B cell (primary cell): ENCODE measurements around the gene RECK. TPM values are rescaled to one million over a fixed set of nuclear protein-coding genes. Genes with fewer than 3 reads are reported as not detected.

Experiments used
- ATAC-seq: fragments of 200-7000 bp; cut with Tn5 transposase; one replicate; pipeline ENCODE4 v1.10.0; 2021; ENCODE audit warnings: low read depth, mild to moderate bottlenecking, moderate number of reproducible peaks, moderate library complexity
- CTCF ChIA-PET: fragments of 350-600 bp; sonication (Branson Sonifier 250); formaldehyde crosslinking; loops from one replicate; lab custom pipeline; 2021; ENCODE audit warnings: antibody characterized with exemption, inconsistent platforms; lab: Charles Lee
- POLR2A ChIA-PET: fragments of 350-600 bp; sonication (Branson Sonifier 250); formaldehyde crosslinking; loops from one replicate; lab custom pipeline; 2021; ENCODE audit warnings: antibody characterized with exemption; lab: Charles Lee
- DNase-seq: peaks from one replicate; pipeline ENCODE4 v3.0.0; 2013
- H2AFZ ChIP-seq: 2 replicates; pipeline ENCODE4 v1.6.1; 2012; ENCODE audit warnings: mild to moderate bottlenecking, low read depth, low read length; ENCODE audit not compliant: insufficient read depth, poor library complexity, severe bottlenecking
- H3K27ac ChIP-seq, 2 donors: 1 replicate in 1 of 2; 2 replicates in 1 of 2; pipeline ENCODE4 v1.5.1; 2012 to 2013; ENCODE audit warnings: low read length in 2 of 2, mild to moderate bottlenecking in 2 of 2, moderate library complexity in 1 of 2
- H3K27me3 ChIP-seq, 4 experiments: fragments of 200-600 bp in 1 of 4; sonication (generic) in 1 of 4; replicated peaks in 1 of 4; 1 replicate in 2 of 4; 2 replicates in 2 of 4; pipeline versions ENCODE4 v1.6.1 to v1.7.0; 2013 to 2016; ENCODE audit warnings: low read length in 3 of 4, mild to moderate bottlenecking in 2 of 4, mixed read lengths in 1 of 4, moderate library complexity in 1 of 4; ENCODE audit not compliant: insufficient read depth in 4 of 4, control insufficient read depth in 3 of 4; ENCODE audit errors: control extremely low read depth in 1 of 4
- H3K36me3 ChIP-seq, 2 experiments: replicated peaks in 1 of 2; 1 replicate in 1 of 2; 2 replicates in 1 of 2; pipeline versions ENCODE4 v1.6.1 to v1.7.1; 2013; ENCODE audit warnings: low read length in 1 of 2; ENCODE audit not compliant: insufficient read depth in 2 of 2, control insufficient read depth in 1 of 2; ENCODE audit errors: control extremely low read depth in 1 of 2, extremely low read depth in 1 of 2
- H3K4me1 ChIP-seq, 2 donors: fragments of 200-600 bp in 1 of 2; sonication (generic) in 1 of 2; 1 replicate in 1 of 2; 2 replicates in 1 of 2; pipeline versions ENCODE4 v1.5.1 to v1.6.1; 2013 to 2017; ENCODE audit warnings: low read length in 2 of 2; ENCODE audit not compliant: control insufficient read depth in 2 of 2, insufficient read depth in 2 of 2
- H3K4me2 ChIP-seq: replicated peaks from 2 replicates; pipeline ENCODE3; 2012; ENCODE audit warnings: mild to moderate bottlenecking, low read depth, low read length; ENCODE audit not compliant: poor library complexity, severe bottlenecking
- H3K4me3 ChIP-seq, 5 experiments: fragments of 200-600 bp in 1 of 5; sonication (generic) in 1 of 5; 1 replicate in 3 of 5; 2 replicates in 2 of 5; pipeline versions ENCODE4 v1.5.1 to v1.7.0; 2011 to 2016; ENCODE audit warnings: low read length in 4 of 5, mild to moderate bottlenecking in 4 of 5, low read depth in 2 of 5, control low read depth in 1 of 5, moderate library complexity in 1 of 5; ENCODE audit not compliant: insufficient read depth in 1 of 5; ENCODE audit errors: control extremely low read depth in 1 of 5, extremely low read depth in 1 of 5
- H3K79me2 ChIP-seq: fragments of 200-600 bp; sonication (generic); one replicate; pipeline ENCODE4 v1.6.0; 2016; ENCODE audit warnings: low read length; ENCODE audit not compliant: control insufficient read depth, insufficient read depth
- H3K9ac ChIP-seq: fragments of 200-600 bp; sonication (generic); 2 replicates; pipeline ENCODE4 v1.6.1; 2017; ENCODE audit warnings: mild to moderate bottlenecking, low read length, moderate library complexity
- H3K9me3 ChIP-seq, 3 donors: one replicate each; pipeline versions ENCODE4 v1.6.1 to v1.7.1; 2013; ENCODE audit warnings: low read length in 2 of 3; ENCODE audit not compliant: control insufficient read depth in 2 of 3, insufficient read depth in 1 of 3; ENCODE audit errors: control extremely low read depth in 1 of 3
- H4K20me1 ChIP-seq: 2 replicates; pipeline ENCODE4 v1.6.0; 2012; ENCODE audit warnings: mild to moderate bottlenecking, low read length; ENCODE audit not compliant: insufficient read depth, control insufficient read depth, poor library complexity, severe bottlenecking
- H3K27ac Mint-ChIP-seq: one replicate; pipeline ENCODE4 v1.8.0; 2021; ENCODE audit warnings: mixed read lengths
- H3K27me3 Mint-ChIP-seq: one replicate; pipeline ENCODE4 v1.8.0; 2021; ENCODE audit warnings: mixed read lengths
- H3K4me1 Mint-ChIP-seq: one replicate; pipeline ENCODE4 v1.8.0; 2021; ENCODE audit warnings: mixed read lengths
- H3K4me3 Mint-ChIP-seq: one replicate; pipeline ENCODE4 v1.8.0; 2021; ENCODE audit warnings: mixed read lengths
- H3K9me3 Mint-ChIP-seq: one replicate; pipeline ENCODE4 v1.8.0; 2022; ENCODE audit warnings: mixed read lengths; ENCODE audit not compliant: insufficient read depth
- EZH2 ChIP-seq: IDR thresholded peaks from 2 replicates; pipeline ENCODE4 v1.6.1; 2012; ENCODE audit warnings: borderline replicate concordance, low read depth, mild to moderate bottlenecking, moderate library complexity, low read length; ENCODE audit not compliant: insufficient read depth, poor library complexity, severe bottlenecking
- WGBS: methylation state at CpG from one replicate; pipeline ENCODE4 v1.1.5; 2013; ENCODE audit warnings: missing lambda C conversion rate; ENCODE audit not compliant: insufficient coverage; 5-methylcytosine and 5-hydroxymethylcytosine counted together
- intact Hi-C: fragments of 100-400 bp; cut with micrococcal nuclease; formaldehyde crosslinking; loops from one replicate; pipeline ENCODE4 v1.10.0; 2022
- polyA plus RNA-seq: library from polyadenylated mRNA; depleted of rRNA; stranded (reverse); fragments of >200 nt; gene quantifications from 2 replicates; pipeline ENCODE4 v1.2.3, GENCODE V29; 2012
- total RNA-seq, 2 donors: library from RNA; stranded (reverse); fragments of 120-200 nt in 1 of 2; gene quantifications; 1 replicate in 1 of 2; 2 replicates in 1 of 2; pipeline versions ENCODE4 v1.2.3 to v1.2.4, GENCODE V29; 2013 to 2022
- TF ChIP-seq, protein P1 (sequence below): fragments of 200-600 bp; IDR thresholded peaks from one replicate; pipeline ENCODE4 v1.8.0; 2022; ENCODE audit warnings: antibody characterized with exemption, mild to moderate bottlenecking

Gene RECK
- total and polyA plus RNA-seq, 2 donors (not counting 1 experiment from before 2014, with no cell fraction given): 5.6 to 7.7 TPM

DNA sequence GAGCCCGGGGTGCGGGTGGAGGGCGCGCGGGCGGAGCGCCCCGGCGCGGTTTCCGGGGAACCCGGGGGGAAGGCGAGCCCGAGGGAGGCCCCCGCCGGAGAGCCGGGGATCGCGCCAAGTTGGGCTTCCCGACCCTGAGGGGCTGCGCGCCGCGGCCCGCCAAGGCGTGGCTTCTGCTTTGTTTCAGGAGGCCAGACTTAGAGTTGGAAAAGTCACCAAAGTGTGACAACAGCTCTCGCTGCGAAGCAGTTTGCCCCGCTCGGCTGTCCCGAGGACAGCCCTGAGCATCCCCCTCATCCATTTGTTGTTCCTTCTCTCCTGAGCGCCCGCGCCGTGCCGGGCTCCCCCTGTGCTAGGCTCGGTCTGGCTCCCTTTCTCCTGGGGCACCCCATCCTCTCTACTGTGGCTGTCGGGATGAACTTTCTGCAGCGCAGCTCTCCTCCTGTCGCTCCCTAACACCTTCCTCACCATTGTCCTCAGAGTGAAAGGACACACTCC lies 100.2 kb downstream of the RECK start:
- Mint-ChIP-seq H3K27ac (peak overlapping the region; percentile 93), H3K27me3 (no peaks in the 10 kb centered on the region), H3K9me3 (no peaks in the 10 kb centered on the region), H3K4me1 (peaks cover 54% of the 10 kb centered on the region), H3K4me3 (peak overlapping the region; percentile 96)
- Histone ChIP-seq H3K4me3 (peak overlapping the region; percentile 47 to 79 (median 68)), H3K9me3 (no peaks in the 10 kb centered on the region), H3K9ac (peak overlapping the region; percentile 79), H3K4me1 (peaks cover 43 to 45% of the 10 kb centered on the region in 2 donors), H3K27me3 (no peaks in the 10 kb centered on the region), H3K27ac (peak overlapping the region; percentile 11 to 75), H4K20me1 (peaks cover 19% of the 10 kb centered on the region), H3K79me2 (peaks cover 38% of the 10 kb centered on the region), H2AFZ (peak overlapping the region; percentile 82), H3K36me3 (peaks cover 0 to 20% of the 10 kb centered on the region in 2 experiments), H3K4me2 (peak overlapping the region; percentile 94)
- intact Hi-C loops: loop anchor here (1.0 to 5.0 kb wide), 5 partner anchors 15 to 120 kb away; partner anchors contain the start of genes CLTA and GNE
- CTCF ChIA-PET: interaction anchor here (0.6 to 4.3 kb wide), 6 partner anchors 14 to 53 kb away, joined by 3 to 50 read pairs (median 6); partner anchors contain the start of genes CCIN and CLTA
- under 1% methylated on average over 40 of the region's 40 CpGs for WGBS
- POLR2A ChIA-PET: interaction anchor here (0.9 to 2.0 kb wide), 5 partner anchors 8 to 54 kb away, joined by 3 to 7 read pairs (median 3); partner anchors contain the start of gene CLTA
- TF ChIP-seq EZH2: no peak
- TF ChIP-seq, protein P1, sequence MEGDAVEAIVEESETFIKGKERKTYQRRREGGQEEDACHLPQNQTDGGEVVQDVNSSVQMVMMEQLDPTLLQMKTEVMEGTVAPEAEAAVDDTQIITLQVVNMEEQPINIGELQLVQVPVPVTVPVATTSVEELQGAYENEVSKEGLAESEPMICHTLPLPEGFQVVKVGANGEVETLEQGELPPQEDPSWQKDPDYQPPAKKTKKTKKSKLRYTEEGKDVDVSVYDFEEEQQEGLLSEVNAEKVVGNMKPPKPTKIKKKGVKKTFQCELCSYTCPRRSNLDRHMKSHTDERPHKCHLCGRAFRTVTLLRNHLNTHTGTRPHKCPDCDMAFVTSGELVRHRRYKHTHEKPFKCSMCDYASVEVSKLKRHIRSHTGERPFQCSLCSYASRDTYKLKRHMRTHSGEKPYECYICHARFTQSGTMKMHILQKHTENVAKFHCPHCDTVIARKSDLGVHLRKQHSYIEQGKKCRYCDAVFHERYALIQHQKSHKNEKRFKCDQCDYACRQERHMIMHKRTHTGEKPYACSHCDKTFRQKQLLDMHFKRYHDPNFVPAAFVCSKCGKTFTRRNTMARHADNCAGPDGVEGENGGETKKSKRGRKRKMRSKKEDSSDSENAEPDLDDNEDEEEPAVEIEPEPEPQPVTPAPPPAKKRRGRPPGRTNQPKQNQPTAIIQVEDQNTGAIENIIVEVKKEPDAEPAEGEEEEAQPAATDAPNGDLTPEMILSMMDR: no peak
- peak; percentile 18 for ATAC-seq
- no peak for DNase-seq
